GM18951 (cell line): ENCODE measurements around the gene GRB7.

Experiments
- POLR2A ChIP-seq: IDR thresholded peaks from 4 replicates; pipeline ENCODE4 v1.6.1; 2011; ENCODE audit warnings: mild to moderate bottlenecking; ENCODE audit not compliant: insufficient read length, insufficient read depth; ENCODE audit errors: extremely low read depth
- in situ Hi-C: fragments of 300-500 bp; cut with MboI; formaldehyde crosslinking; loops from one replicate; pipeline ENCODE4 v1.12.0; 2022; ENCODE audit warnings: low sequenced_read_pairs, mixed read lengths, inconsistent platforms; ENCODE audit not compliant: unreplicated experiment

The GRB7 gene

DNA sequence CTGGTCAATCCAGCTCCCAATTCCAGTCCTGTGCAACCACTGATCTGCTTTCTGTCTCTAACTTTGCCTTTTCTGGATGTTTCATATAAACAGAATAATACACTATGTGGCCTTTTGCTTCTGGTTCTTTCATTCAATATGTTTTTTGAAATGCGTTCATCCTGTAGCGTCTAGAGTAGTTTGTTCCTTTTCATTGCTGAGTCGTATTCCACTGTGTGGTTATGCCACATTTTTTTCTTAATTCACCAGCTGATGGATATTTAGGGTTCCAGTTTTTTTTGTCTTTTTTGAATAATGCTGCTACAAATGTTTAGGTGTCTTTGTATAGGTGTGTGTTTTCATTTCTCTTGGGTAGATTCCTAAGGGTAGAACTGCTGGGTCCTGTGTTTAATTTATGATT, 5.2 kb upstream of the GRB7 start:
- no peak for TF ChIP-seq POLR2A

DNA sequence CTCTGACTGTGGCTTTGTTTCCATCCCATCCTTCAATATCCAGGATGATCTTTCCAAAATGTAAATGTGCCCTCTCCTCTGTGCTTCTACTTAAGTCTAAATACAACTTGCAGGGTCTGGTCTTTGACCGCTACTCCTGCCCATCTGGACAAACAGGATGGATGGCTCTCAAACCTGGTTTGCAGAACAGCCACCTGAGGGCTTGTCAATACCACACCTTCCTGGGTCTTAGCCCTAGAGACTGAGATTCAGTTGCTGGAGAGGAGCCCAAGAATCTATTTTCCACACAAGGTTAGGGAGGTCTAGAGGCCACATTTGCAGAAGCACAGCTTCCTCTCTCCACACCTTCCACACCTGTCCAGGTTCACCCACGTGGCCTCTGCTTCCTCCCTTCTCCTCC, 1.9 kb upstream of the GRB7 start:
- no peak for TF ChIP-seq POLR2A
- in situ Hi-C loops, result no loop called here

More for the DNA sequence above, 5.2 kb upstream of the GRB7 start:
- in situ Hi-C loops, result no loop called here

DNA sequence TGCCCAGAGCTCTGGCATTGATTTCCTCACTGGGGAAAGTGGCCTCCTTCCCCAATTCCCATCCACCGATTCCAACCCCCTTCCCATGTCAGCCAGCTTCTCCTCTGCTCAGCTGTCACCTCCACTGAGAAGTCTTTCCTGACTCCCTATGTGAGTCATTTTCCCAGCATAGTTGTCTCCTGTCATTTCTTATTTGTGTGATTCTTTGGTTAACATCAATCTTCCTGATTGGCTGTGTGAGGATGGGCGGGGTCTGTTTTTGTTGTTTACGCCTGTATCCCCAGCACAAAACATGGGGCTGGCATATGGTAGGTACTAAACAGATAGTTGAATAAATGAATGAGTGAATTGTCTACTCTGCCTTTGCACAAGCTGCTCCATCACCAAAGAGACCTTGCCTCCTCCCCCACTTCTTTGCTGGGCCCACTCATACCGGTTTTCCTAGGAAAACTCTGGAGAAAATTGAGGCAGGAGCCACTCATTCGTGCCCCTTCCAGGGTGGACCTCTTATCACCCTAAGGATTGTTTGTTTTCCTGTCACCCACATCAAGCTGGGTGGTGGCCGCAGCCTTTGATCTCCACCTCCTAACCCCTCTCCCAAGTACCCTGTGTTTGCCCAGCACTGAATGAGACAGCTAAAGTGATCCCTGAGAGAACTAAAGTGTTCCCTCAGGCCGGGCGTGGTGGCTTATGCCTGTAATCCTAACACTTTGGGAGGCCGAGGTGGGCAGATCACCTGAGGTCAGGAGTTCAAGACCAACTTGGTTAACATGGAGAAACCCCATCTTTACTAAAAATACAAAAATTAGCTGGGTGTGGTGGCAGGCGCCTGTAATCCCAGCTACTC, 1.2 kb upstream of the GRB7 start:
- no peak for TF ChIP-seq POLR2A
- in situ Hi-C loops, result no loop called here

DNA sequence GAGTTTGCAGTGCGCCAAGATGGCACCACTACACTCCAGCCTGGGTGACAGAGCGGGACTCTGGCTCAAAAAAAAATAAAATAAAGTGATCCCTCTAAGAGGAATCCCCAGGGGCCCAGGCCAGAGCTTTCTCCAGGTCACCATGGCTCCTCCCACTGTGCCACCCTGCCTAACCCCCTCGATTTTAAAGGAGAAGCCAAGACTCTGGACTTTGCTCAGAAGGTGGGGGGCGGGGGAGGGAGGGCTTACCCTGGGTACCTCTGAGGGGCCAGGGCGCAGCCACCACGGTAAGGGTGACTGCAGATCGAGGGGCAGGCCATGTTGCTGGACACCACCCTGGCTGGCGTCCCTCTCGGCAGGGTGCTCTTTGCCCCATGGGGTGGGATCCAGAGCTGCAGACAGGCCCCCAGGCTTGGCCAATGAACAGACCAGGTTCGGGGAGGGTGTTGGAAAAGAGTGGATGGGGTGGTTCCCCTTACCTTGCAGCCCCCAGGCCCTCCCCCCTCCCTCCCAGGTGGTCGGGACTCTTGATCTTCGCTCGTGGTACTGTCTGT, 455 bp upstream of the GRB7 start:
- no peak for TF ChIP-seq POLR2A
- in situ Hi-C loops, result no loop called here

DNA sequence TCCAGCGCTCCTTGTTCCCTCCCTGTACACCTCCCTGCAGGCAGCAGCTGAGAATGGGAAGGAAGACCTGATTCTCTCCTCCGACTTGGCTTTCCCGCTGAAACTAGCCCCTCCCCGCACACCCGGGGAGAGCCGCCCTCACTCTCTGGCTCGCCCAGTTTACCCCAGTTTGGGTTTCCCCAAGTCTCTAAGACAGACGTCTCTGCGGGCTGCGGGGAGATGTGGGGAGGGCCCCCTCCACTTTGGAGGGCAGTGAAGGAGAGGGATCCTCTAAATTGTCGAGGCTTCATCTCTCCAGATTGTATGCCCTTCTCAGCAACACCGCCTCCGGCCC, 797 bp downstream of the GRB7 start:
- in situ Hi-C loops, result no loop called here
- no peak for TF ChIP-seq POLR2A

DNA sequence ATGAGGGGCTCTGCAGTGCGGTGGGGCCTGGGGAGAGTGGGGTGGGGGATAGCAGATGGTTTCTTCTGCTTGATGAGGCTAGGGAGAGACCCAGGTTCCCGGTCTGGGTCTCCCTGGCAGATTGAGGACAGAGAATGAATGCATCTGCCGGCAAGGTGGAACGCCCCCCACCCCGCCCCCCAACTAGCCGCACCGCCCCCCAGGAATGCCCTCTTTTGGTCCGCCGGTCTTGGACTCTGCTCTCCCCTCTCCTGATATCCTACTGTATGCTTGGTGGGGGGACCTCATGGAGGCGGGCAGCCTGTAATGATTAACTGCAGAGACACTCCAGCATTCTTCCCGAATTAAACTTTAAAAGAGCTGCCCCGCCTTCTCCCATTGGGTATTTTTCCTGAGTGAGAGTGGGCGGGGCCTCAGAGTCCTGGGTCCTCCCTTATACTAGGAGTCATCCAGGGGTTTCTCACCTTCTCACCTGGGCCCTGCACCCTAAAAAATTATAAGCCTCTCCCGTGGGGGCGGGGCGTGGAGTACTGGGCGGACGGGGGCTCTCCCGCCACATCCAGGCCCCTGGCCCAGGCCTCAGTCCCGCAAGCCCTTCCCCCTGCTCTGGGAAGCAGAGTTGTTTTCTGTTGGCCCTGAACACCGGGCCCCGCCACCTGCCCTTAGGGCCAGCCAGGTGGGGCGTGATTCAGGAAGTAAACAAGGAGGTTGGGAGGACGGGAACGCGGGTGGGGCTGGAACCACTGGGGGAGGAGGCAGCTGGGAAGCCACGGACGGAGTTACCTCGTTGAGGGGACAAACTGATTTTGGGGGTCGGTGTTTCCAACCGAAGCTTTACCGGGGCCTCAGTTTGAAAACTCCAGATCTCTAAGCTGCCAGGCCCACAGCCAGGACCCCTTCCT, 1.5 kb downstream of the GRB7 start:
- in situ Hi-C loops, result no loop called here
- TF ChIP-seq POLR2A, result no peak

DNA sequence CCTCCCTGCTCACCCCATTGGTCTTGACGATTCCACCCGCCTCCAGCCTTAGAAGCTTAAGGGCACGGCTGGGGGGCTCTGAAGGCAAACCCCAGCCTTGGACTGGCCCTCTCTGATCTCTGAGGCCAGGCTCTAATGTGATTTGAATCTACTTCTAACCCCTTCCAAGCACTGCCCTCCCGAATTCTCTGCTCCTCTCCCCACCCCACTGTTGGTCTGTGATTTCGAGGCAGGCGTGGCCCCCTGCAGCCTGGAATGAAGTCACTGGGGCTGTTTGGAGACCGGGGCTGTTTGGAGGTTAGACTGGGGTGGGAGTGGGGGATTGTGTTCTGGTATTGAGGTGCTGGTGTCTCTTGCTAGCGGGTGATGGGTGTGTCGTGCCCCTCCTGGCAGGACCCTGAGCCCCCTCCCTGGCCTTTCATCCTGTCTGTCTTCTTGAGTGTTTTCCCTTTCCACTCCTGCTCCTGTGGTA, 2.2 kb downstream of the GRB7 start:
- in situ Hi-C loops, result no loop called here
- no peak for TF ChIP-seq POLR2A

DNA sequence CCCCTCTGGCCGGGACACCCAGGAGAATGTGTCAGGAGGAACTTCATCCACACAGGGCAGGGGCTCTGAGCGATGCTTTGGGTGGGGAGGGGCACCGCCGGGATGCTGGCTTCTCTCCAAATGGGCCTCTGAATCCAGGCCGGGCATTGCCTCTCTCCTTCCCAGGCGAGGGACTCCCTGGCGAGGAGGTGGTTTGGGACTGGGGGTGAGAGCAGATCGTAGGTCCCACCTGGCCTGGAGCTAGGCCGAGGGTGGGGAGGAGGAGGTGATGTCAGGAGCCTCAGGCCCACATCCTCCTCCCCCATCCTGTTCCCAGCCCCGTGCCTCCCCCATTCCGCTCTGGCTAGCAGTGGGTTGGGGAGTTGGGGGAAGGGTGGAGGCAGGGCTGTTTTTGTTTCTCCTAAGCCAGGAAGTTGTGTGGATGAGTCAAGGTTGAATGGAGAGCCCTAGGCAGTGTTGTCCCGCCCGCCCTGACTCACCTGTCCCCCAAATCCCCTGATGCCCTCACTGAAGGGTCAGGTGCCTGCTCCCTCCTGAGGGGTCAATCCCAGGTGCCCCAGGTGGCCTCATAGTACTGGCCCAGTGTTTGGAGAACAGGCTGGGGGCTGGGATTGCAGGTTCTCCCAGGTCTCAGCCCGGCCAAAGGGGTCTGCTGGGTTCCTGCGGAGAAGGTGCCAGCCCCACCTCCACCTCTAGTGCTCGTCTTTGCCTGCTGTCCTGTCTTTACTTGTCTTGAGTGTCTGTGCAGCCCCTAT, 2.8 kb downstream of the GRB7 start:
- in situ Hi-C loops, result no loop called here
- no peak for TF ChIP-seq POLR2A

DNA sequence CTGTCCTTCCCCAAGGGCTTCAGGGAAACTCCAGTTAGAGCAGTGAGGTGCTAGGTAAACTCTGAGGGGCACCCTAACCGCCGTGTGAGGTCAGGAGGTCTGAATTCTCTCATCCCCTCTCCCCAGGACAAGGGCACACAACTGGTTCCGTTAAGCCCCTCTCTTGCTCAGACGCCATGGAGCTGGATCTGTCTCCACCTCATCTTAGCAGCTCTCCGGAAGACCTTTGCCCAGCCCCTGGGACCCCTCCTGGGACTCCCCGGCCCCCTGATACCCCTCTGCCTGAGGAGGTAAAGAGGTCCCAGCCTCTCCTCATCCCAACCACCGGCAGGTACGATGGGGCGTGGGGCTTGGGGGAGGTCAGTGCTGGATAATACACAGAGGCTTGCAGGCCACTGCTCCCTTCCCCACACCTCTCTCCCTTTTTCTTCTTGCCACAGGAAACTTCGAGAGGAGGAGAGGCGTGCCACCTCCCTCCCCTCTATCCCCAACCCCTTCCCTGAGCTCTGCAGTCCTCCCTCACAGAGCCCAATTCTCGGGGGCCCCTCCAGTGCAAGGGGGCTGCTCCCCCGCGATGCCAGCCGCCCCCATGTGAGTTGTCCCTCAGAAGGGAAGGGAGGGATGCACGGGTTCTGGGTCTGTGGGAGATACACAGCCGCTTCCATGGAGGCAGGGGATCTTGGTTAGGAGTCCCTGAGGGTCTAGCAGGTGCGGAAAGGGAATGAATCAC, 4.6 kb downstream of the GRB7 start:
- in situ Hi-C loops, result no loop called here
- no peak for TF ChIP-seq POLR2A

DNA sequence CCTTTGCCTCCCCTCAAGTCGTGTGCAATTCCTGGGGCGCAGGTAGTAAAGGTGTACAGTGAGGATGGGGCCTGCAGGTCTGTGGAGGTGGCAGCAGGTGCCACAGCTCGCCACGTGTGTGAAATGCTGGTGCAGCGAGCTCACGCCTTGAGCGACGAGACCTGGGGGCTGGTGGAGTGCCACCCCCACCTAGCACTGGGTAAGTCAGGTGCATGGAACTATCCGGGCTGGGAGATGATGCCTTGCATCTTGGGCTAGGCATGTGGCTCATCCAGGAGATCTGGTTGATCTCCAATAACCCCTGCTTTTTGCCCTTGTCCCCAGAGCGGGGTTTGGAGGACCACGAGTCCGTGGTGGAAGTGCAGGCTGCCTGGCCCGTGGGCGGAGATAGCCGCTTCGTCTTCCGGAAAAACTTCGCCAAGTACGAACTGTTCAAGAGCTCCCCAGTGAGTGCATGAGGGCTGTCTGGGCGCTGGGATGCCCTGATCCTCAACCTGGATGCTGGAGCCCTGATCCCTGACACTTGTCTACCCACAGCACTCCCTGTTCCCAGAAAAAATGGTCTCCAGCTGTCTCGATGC, 5.2 kb downstream of the GRB7 start:
- in situ Hi-C loops, result no loop called here
- TF ChIP-seq POLR2A, result no peak

DNA sequence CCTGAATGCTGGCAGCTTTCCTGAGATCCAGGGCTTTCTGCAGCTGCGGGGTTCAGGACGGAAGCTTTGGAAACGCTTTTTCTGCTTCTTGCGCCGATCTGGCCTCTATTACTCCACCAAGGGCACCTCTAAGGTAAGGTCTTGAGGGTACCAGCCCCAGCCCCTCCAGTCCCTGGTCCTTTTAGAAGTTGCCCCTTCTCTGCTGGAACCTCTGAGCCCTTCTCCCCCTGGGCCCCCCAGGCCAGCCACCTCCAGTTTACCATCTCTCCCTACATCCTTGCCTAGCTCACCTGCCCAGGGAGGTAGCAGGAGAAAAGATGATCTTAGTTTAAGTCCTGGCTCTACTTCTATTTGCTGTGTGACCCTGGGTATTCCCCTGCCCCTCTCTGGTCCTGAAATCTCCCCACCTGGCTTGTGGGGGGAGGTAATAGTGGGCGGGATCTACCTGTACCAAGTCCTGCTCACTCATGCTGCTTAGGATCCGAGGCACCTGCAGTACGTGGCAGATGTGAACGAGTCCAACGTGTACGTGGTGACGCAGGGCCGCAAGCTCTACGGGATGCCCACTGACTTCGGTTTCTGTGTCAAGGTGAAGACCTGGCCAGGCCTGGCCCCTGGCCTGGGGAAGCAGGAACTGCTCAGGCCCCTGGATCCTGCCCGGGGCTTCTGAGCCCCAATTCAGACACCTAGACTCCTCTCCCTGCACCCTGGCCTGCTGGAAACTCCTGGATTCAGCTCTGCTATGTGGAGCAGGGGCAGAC, 6.5 kb downstream of the GRB7 start:
- no peak for TF ChIP-seq POLR2A
- in situ Hi-C loops, result no loop called here
